ENCODE results near the gene NSUN2. TPM values are rescaled to one million over a fixed set of nuclear protein-coding genes. Genes with fewer than 3 reads are reported as not detected.
"Not testable (repeated sequence)": the region's sequence is repeated elsewhere in the genome, so short reads cannot be mapped to it uniquely, and the experiment has no call there.

Gene NSUN2
- total RNA-seq: 26.4 TPM

GRCh38 chr5:6632888-6633468, at the start of gene NSUN2, which contains the start of gene SRD5A1:
TSS of gene NSUN2 (minus strand) at chr5:6633044. CDS start at chr5:6632979, 65 bp downstream.
TSS of gene SRD5A1 (plus strand) at chr5:6633440. CDS start at chr5:6633577, 137 bp downstream.
- ATAC-seq (peak; percentile 90), DNase-seq (ENCODE audit: low spot score) (peak; percentile 95)

GRCh38 chr5:6682239-6682638, 49.4 kb upstream of the NSUN2 start:
- ATAC-seq (no peak), DNase-seq (ENCODE audit: low spot score) (no peak)

GRCh38 chr5:6681682-6682081, 48.8 kb upstream of the NSUN2 start:
- DNase-seq (ENCODE audit: low spot score) (no peak), ATAC-seq (no peak)

- no peak for DNase-seq (ENCODE audit: low spot score)
- no peak for ATAC-seq
These were observed 48.1 kb upstream of the NSUN2 start for GRCh38 chr5:6680922-6681321.

GRCh38 chr5:6678385-6678784, 45.5 kb upstream of the NSUN2 start:
- DNase-seq (ENCODE audit: low spot score): no peak

DNA sequence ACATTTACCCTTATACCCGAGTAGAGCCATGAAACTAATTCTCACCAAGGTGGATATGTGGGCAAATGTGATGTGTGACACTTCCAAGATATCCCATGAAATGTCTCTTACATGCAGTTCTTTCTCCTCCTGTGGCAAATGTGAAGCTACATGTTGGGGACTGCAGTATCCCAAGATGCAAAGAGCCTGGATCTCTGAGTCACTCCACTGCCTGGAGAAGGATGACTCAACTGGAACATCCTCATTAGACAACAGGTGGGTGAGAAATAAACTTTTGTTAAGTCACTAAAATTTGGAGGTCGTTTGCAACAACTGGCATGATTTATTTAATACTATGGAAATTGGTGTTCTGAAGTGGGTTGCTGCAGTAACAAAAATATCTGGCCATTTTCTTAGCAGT, 43.9 kb upstream of the NSUN2 start:
- DNase-seq (ENCODE audit: low spot score) (no peak), ATAC-seq (no peak)

More at GRCh38 chr5:6678385-6678784, 45.5 kb upstream of the NSUN2 start:
- ATAC-seq: peak; percentile 69

DNA sequence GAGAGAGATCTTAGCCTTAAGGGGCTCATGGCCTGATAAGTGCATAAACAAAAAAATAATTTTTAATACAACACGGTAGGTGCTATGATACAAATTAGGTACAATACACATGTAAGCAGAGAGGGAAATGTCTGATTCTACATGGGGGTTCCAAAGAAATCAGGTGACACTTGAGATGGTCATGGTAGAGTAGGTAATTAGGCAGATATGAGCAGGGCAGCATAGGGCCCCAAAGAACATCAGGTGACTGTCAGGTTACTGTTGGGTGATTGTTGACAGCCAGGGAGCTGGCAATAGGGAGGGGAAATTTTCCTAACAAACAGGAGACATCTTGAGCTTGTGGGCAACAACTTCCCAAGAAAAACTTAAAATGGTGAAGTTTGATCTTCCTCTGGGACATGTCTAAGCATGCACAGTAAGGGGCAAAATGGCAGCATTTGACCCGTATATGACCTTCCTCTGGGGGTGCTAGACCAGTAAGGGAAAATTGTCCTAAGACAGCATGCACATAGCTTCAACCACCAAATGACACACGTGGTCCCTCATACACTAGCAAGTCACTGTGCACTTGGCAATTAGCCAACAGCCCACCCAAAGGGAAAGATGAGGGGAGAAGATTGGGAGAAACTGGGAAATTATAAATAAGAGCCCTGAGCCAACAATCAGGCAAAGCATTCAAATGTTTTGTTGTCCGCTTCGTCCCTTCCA, 43.1 kb upstream of the NSUN2 start:
- DNase-seq (ENCODE audit: low spot score): no peak
- no peak for ATAC-seq

GRCh38 chr5:6674886-6675285, 42.0 kb upstream of the NSUN2 start:
- ATAC-seq (no peak), DNase-seq (ENCODE audit: low spot score) (no peak)

GRCh38 chr5:6674421-6674820, 41.6 kb upstream of the NSUN2 start:
- ATAC-seq: no peak

DNA sequence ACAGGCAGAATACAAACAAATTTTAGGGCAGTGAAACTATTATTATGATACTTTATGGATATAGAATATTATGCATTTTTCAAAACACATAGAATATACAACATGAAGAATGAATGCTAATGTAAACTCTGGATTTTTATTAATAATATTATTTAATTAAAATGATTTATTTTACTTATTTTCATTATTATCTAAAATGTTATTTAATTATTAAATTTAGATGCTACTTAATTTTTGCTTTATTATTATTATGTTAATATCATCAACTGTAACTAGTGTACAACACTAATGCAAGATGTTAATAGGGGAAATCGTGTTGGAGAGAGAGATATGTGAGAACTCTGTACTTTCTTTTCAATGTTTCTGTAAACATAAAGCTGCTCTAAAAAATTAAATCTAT, 41.1 kb upstream of the NSUN2 start:
- ATAC-seq (no peak), DNase-seq (ENCODE audit: low spot score) (no peak)

More at GRCh38 chr5:6674421-6674820, 41.6 kb upstream of the NSUN2 start:
- DNase-seq (ENCODE audit: low spot score): no peak

GRCh38 chr5:6673031-6673430, 40.2 kb upstream of the NSUN2 start:
- no peak for DNase-seq (ENCODE audit: low spot score)
- ATAC-seq: no peak

- ATAC-seq; DNase-seq (ENCODE audit: low spot score): not testable (repeated sequence)
These were observed 35.9 kb upstream of the NSUN2 start for GRCh38 chr5:6668717-6669116.

DNA sequence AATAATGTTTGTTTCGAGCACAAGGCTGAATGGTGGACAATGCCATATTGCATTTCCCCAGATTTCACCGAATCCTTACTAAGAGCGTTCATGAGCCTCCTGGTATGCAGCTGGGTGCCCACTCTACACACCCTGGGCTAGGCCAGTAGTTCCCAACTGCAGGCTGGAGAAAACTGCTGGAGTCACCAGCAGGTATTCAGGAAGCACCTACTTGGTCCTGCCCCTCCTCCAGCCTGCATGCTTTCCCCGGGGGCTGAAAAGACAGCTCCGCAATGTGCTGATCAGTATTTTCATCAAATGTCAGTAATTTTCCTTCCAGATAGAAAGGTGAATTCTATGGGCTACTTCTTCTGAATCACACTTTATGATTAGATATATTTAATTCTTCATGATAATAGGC, 34.8 kb upstream of the NSUN2 start:
- no peak for DNase-seq (ENCODE audit: low spot score)
- no peak for ATAC-seq

DNA sequence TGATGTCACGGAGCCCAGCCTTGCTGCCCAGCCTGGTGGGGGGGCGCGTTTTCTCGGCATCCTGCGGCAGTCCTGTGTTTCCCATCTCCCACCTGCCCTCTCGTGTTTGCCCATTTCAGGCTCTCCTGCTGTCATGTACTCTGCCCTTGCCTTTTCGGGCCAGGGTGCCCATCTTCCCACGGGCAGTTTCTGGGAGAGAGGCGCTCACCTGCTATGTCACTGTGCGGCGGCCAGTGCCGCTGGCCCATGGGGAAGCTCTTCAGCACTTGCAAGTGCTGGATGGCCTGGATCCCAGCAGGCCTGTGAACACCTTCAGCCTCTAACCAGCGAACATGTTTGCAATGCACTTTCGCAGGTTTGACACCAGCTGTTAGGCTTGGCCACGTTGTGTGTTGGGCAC, 33.9 kb upstream of the NSUN2 start:
- no peak for DNase-seq (ENCODE audit: low spot score)
- no peak for ATAC-seq

DNA sequence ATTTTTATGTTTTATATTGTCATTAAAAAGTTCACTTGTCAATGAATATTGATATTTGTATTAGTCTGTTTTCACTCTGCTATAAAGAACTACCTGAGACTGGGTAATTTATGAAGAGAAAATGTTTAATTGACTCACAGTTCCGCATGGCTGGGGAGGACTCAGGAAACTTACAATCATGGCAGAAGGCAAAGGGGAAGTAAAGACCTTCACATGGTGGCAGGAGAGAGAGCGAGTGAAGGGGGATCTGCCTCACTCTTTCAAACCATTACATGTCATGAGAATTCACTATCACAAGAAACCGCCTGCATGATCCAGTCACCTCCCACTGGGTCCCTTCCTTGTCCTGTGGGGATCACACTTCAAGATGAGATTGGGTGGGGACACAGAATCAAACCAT, 27.8 kb upstream of the NSUN2 start:
- DNase-seq (ENCODE audit: low spot score): no peak

GRCh38 chr5:6659941-6660684, 27.3 kb upstream of the NSUN2 start:
- peak; percentile 89 for DNase-seq (ENCODE audit: low spot score)
- peak; percentile 97 for ATAC-seq

More for the DNA sequence above, 27.8 kb upstream of the NSUN2 start:
- ATAC-seq: no peak

DNA sequence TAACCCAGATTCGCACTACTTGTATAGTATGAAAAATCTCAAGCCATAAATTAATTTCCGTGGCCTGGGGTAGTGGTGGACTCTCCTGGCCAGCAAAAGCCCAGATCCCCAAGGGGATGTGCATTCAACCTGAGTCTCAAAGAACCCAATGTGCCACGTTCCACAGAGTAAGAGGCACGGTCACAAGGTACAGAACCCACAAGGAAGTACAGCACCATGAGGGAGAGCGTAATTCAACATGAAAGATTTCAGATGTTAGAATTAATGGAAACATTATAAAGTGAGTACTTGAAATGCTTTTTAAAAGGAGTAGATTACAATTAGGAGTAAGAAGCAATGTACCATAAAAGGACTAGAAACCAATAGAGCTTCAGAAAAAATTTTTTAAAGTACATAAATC, 23.8 kb upstream of the NSUN2 start:
- ATAC-seq: no peak
- DNase-seq (ENCODE audit: low spot score): no peak

DNA sequence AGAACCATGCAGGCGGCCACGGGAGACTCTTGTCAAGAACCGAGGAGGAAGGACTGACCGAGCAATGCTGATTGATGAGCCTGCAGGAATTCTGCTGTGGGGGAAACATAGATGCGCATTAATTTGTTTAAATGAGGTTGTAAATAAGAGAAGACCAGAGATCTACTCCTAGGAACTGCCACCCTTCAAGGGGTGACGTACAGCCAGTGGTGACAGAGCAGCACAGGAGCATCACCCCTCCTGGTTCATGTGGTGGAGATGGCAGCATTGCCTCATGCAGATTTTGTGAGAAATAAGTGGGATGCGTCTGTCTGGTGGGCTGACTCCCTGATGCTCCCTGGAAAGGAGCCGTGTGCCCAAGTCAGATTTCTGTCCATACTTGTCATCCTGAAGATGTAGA, 22.6 kb upstream of the NSUN2 start:
- DNase-seq (ENCODE audit: low spot score) (no peak), ATAC-seq (no peak)

DNA sequence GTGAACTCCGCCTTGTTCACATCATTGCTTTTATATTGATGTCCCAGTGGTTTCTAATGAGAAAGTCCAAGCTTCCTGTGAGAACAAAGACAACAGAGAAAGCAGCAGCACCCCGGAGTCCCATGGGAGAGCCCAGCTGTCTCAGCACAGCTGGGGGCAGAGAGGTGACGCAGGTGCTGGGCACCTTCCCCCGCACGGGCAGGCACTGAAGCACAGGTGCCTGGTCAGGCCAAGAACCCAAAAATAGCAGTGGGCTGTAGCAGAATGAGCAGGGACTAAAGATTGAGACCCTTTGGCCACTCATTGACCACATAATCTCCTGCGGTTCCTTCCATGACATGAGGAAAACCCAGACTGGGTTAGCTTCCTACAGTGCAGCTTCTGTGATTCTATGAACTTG, 19.2 kb upstream of the NSUN2 start:
- DNase-seq (ENCODE audit: low spot score) (no peak), ATAC-seq (no peak)

DNA sequence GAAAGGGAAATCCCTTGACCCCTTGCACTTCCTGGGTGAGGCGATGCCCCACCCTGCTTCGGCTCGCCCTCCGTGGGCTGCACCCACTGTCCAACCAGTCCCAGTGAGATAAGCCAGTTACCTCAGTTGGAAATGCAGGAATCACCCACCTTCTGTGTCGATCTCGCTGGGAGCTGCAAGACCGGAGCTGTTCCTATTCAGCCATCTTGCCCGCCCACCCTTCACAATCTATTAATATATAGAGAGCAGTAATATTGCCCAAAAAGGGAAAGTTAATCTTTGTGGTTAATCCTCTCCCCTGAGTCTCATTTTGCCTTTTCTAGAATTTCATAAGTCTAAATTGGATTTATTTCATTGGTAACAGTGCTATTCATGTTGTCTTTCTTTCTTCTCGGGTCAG, 16.8 kb upstream of the NSUN2 start:
- ATAC-seq: no peak

GRCh38 chr5:6649186-6649585, 16.3 kb upstream of the NSUN2 start:
- no peak for ATAC-seq
- DNase-seq (ENCODE audit: low spot score): no peak

More for the DNA sequence above, 16.8 kb upstream of the NSUN2 start:
- no peak for DNase-seq (ENCODE audit: low spot score)

Data from left lobe of liver (tissue), 2 donors.